PC-3 (cell line): ENCODE data around the gene CCNC. TPM values are rescaled to one million over a fixed set of nuclear protein-coding genes. Genes with fewer than 3 reads are reported as not detected.

ENCODE experiments used
- ATAC-seq: fragments of 200-7000 bp; cut with Tn5 transposase; 2 replicates; pipeline ENCODE4 v1.9.1; 2020; ENCODE audit warnings: mild to moderate bottlenecking, moderate library complexity
- BruUV-seq: library from RNA; stranded (reverse); fragments of 400-500 nt; replicated peaks from 2 replicates; lab custom pipeline; 2021; lab: Mats Ljungman, UMichigan
- CTCF ChIA-PET: fragments of 300-600 bp; sonication (Branson Sonifier 250); formaldehyde crosslinking; loops from one replicate; lab custom pipeline; 2022; ENCODE audit warnings: antibody characterized with exemption; lab: Charles Lee
- POLR2A ChIA-PET: fragments of 300-600 bp; sonication (Branson Sonifier 250); formaldehyde crosslinking; loops from one replicate; lab custom pipeline; 2022; ENCODE audit warnings: antibody characterized with exemption; ENCODE audit not compliant: unreplicated experiment; lab: Charles Lee
- DNase-seq: peaks from one replicate; pipeline ENCODE4 v3.0.0-alpha.2; 2015
- H2AFZ ChIP-seq: fragments of 300-600 bp; sonication (generic); 2 replicates; pipeline ENCODE4 v1.6.0; 2016; ENCODE audit warnings: antibody characterized with exemption, low read length
- H3F3A ChIP-seq: fragments of 300-600 bp; sonication (generic); one replicate; pipeline ENCODE4 v1.6.0; 2017; ENCODE audit warnings: antibody characterized with exemption, low read length, control low read depth, mild to moderate bottlenecking; ENCODE audit not compliant: unreplicated experiment
- H3K27ac ChIP-seq: fragments of 300-600 bp; sonication (generic); 2 replicates; pipeline ENCODE4 v1.5.1; 2016; ENCODE audit warnings: mild to moderate bottlenecking, low read length
- H3K27me3 ChIP-seq: fragments of 300-600 bp; sonication (generic); 2 replicates; pipeline ENCODE4 v1.6.1; 2016; ENCODE audit warnings: low read length, mixed read lengths
- H3K36me3 ChIP-seq: fragments of 300-600 bp; sonication (generic); 2 replicates; pipeline ENCODE4 v1.6.1; 2016; ENCODE audit warnings: low read depth, mixed run types, low read length, mixed read lengths
- H3K4me1 ChIP-seq: fragments of 300-600 bp; sonication (generic); 2 replicates; pipeline ENCODE4 v1.5.1; 2016; ENCODE audit warnings: low read length; ENCODE audit not compliant: insufficient read depth
- H3K4me2 ChIP-seq: fragments of 300-600 bp; sonication (generic); 2 replicates; pipeline ENCODE4 v1.6.0; 2016; ENCODE audit warnings: low read length
- H3K4me3 ChIP-seq: fragments of 300-600 bp; sonication (generic); 2 replicates; pipeline ENCODE4 v1.5.1; 2016; ENCODE audit warnings: mild to moderate bottlenecking, low read length, mixed read lengths
- H3K79me2 ChIP-seq: fragments of 300-600 bp; sonication (generic); 2 replicates; pipeline ENCODE4 v1.6.1; 2017; ENCODE audit warnings: low read length, mixed read lengths
- H3K9ac ChIP-seq: fragments of 300-600 bp; sonication (generic); 2 replicates; pipeline ENCODE4 v1.6.0; 2016; ENCODE audit warnings: mild to moderate bottlenecking, low read length
- H3K9me2 ChIP-seq: fragments of 300-600 bp; sonication (generic); replicated peaks from 2 replicates; pipeline ENCODE4 v1.6.1; 2016; ENCODE audit warnings: mixed run types, low read length, mixed read lengths
- H3K9me3 ChIP-seq: fragments of 300-600 bp; sonication (generic); 2 replicates; pipeline ENCODE4 v1.6.1; 2016; ENCODE audit warnings: low read length, mixed read lengths
- H4K20me1 ChIP-seq: fragments of 300-600 bp; sonication (generic); 2 replicates; pipeline ENCODE4 v1.6.1; 2016; ENCODE audit warnings: low read length, mixed read lengths
- EZH2 ChIP-seq: fragments of 300-600 bp; sonication (generic); IDR thresholded peaks from one replicate; pipeline ENCODE4 v1.6.1; 2017; ENCODE audit warnings: antibody characterized with exemption, mild to moderate bottlenecking, low read length; ENCODE audit not compliant: unreplicated experiment
- EZH2phosphoT487 ChIP-seq: fragments of 300-600 bp; sonication (generic); IDR thresholded peaks from 2 replicates; pipeline ENCODE4 v1.6.1; 2018; ENCODE audit warnings: mild to moderate bottlenecking, antibody characterized with exemption, low read length, borderline replicate concordance
- intact Hi-C: fragments of 100-400 bp; cut with micrococcal nuclease; formaldehyde crosslinking; loops from 2 replicates; pipeline ENCODE4 v1.9.0; 2023
- total RNA-seq: library from RNA; depleted of rRNA; stranded (reverse); fragments of >200 nt; gene quantifications from 2 replicates; pipeline ENCODE4 v1.2.3, GENCODE V29; 2014
- TF ChIP-seq, protein P1 (sequence below): fragments of 300-600 bp; sonication (generic); conservative IDR thresholded peaks from 2 replicates; pipeline ENCODE4 v1.5.1; 2017; ENCODE audit warnings: antibody characterized with exemption, low read depth, mild to moderate bottlenecking, low read length

The CCNC gene
- total RNA-seq, 1 experiment from 2014 or later, result 69.3 TPM

DNA sequence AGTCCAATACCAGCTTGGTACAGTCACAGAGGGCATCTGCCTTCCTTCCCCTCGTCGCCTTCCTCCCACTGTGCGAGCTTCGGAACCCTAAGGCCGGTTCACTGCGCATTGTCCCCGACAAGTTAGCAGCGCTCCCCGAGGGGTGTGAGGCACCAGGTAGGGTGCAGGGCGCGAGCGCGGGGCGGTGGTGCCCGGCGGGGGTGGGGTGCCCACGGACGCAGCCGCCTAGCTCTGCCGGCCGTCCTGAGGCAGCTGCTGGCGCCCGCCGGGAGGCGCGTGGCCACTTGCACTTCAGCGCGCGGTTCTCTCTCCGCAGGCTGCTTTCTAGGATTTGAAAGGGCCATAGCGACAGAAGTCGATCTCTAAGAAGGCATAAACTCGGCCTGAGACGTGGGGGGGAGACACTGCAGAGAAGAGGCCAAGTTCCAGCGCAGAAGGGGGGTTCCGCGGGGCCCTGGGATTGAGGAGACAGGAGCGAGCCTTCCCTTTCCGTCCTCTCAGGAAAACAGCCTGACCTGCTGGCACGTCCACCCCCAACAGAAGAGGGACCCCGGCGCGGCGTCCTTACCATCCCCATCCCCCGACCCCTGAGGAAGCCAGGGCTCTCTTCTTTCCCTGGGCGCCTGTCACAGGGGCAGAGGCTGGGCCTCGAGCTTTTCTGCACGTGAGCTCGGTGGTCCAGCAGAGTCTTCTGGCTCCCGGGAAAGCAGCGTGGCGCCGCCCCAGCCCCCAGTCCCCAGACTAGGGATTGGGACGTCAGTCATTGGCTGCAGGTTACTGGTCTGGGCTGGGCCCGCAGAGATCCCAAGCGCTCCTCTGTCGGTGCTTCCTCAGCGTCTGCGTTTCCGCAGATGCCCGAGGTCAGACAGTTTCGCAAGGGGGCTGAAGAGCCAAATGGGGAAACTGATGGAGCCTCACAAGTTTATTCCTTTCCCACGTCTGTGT, 22.5 kb upstream of the CCNC start:
- Histone ChIP-seq H4K20me1 (no peaks in the 10 kb centered on the region), H3K27ac (no peak overlapping the region), H3K36me3 (no peaks in the 10 kb centered on the region), H3K79me2 (no peaks in the 10 kb centered on the region), H3K9me2 (no peaks in the 10 kb centered on the region), H3K4me3 (no peak overlapping the region), H3F3A (no peaks in the 10 kb centered on the region), H3K9me3 (no peaks in the 10 kb centered on the region), H3K4me2 (no peak overlapping the region), H2AFZ (no peak overlapping the region), H3K4me1 (no peaks in the 10 kb centered on the region), H3K9ac (no peak overlapping the region), H3K27me3 (peaks cover 33% of the 10 kb centered on the region)
- TF ChIP-seq, protein P1, sequence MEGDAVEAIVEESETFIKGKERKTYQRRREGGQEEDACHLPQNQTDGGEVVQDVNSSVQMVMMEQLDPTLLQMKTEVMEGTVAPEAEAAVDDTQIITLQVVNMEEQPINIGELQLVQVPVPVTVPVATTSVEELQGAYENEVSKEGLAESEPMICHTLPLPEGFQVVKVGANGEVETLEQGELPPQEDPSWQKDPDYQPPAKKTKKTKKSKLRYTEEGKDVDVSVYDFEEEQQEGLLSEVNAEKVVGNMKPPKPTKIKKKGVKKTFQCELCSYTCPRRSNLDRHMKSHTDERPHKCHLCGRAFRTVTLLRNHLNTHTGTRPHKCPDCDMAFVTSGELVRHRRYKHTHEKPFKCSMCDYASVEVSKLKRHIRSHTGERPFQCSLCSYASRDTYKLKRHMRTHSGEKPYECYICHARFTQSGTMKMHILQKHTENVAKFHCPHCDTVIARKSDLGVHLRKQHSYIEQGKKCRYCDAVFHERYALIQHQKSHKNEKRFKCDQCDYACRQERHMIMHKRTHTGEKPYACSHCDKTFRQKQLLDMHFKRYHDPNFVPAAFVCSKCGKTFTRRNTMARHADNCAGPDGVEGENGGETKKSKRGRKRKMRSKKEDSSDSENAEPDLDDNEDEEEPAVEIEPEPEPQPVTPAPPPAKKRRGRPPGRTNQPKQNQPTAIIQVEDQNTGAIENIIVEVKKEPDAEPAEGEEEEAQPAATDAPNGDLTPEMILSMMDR, result no peak
- TF ChIP-seq EZH2, result no peak
- intact Hi-C loops, result no loop called here
- BruUV-seq, result no TSS peak
- ChIA-PET CTCF (no interaction called here), POLR2A (no interaction called here)
- ATAC-seq, result no peak
- no peak for DNase-seq

DNA sequence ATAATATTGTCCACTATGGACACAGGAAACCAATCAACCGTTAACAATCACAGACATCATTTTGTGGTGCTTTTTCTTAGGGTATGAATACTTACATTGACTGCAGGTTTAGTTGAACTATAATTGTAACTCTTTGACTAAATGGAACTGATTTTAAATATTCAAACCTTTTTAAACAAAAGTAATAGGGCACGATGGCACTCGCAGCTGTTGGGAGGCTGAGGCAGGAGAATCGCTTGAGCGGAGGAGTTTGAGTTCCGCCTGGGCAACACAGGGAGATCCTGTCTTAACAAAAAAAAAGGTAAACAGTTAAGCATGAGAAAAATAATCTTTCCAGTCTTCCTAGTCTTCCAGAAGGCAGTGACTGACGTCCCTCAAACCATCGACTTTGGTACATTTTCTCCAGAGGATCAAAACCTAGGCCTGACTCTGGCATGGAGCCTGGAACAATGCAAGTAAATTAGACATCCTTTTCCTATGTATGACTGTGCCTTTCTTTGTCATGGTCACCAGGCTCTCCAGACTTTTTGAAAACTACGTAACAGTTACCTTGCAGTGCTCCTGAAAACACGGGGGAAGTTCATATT, 21.5 kb upstream of the CCNC start:
- no TSS peak for BruUV-seq
- H2AFZ ChIP-seq, result peak overlapping the region; percentile 93; the same call in 1 of the 2 replicates
- intact Hi-C loops, result loop anchor here (5.0 kb wide), 1 partner anchor 232 kb away; no protein-coding TSS in a partner anchor
- no peaks in the 10 kb centered on the region for H3K36me3 ChIP-seq
- no peak overlapping the region for H3K4me3 ChIP-seq
- peaks cover 24% of the 10 kb centered on the region for H3K27me3 ChIP-seq
- TF ChIP-seq EZH2, result no peak
- TF ChIP-seq, protein P1, result no peak
- TF ChIP-seq EZH2phosphoT487, result no peak
- H3F3A ChIP-seq, result no peaks in the 10 kb centered on the region
- H4K20me1 ChIP-seq, result no peaks in the 10 kb centered on the region
- H3K9me2 ChIP-seq, result no peaks in the 10 kb centered on the region
- H3K4me1 ChIP-seq, result no peaks in the 10 kb centered on the region
- H3K9me3 ChIP-seq, result no peaks in the 10 kb centered on the region
- peak overlapping the region; percentile 97; the same call in 1 of the 2 replicates for H3K4me2 ChIP-seq
- no peaks in the 10 kb centered on the region for H3K79me2 ChIP-seq
- DNase-seq, result no peak
- no peak for ATAC-seq
- no peak overlapping the region for H3K9ac ChIP-seq
- H3K27ac ChIP-seq, result no peak overlapping the region
- POLR2A ChIA-PET, result no interaction called here
- CTCF ChIA-PET, result no interaction called here
